Neural cell (in vitro differentiated cells): Measurements from ENCODE around the gene SFRP2. TPM values are rescaled to one million over a fixed set of nuclear protein-coding genes. Genes with fewer than 3 reads are reported as not detected.

Source experiments
- H2AFZ ChIP-seq: fragments of 200-600, 300-800 bp; sonication (generic), shearing (Covaris generic); 2 replicates; pipeline ENCODE4 v1.6.0; 2014; ENCODE audit warnings: low read depth, mild to moderate bottlenecking, antibody characterized with exemption, low read length, moderate library complexity
- H3F3A ChIP-seq: fragments of 200-600 bp; shearing (Covaris generic); 2 replicates; pipeline ENCODE4 v1.6.1; 2016; ENCODE audit warnings: mild to moderate bottlenecking, moderate library complexity, mixed read lengths, antibody characterized with exemption, low read length; ENCODE audit not compliant: insufficient read depth, poor library complexity, severe bottlenecking
- H3K27ac ChIP-seq: fragments of 200-600, 300-800 bp; sonication (generic), shearing (Covaris generic); 2 replicates; pipeline ENCODE4 v1.5.1; 2014; ENCODE audit warnings: mild to moderate bottlenecking, low read length, moderate library complexity
- H3K27me3 ChIP-seq: fragments of 300-800, 200-600 bp; sonication (generic), shearing (Covaris generic); 2 replicates; pipeline ENCODE4 v1.6.0; 2014; ENCODE audit warnings: mild to moderate bottlenecking, low read depth, low read length, moderate library complexity; ENCODE audit not compliant: insufficient read depth
- H3K36me3 ChIP-seq: fragments of 300-800, 200-600 bp; sonication (generic), shearing (Covaris generic); 2 replicates; pipeline ENCODE4 v1.5.1; 2014; ENCODE audit warnings: mild to moderate bottlenecking, antibody characterized with exemption, low read length, moderate library complexity; ENCODE audit not compliant: insufficient read depth
- H3K4me2 ChIP-seq: fragments of 300-800, 200-600 bp; sonication (generic), shearing (Covaris generic); 2 replicates; pipeline ENCODE4 v1.6.0; 2014; ENCODE audit warnings: mild to moderate bottlenecking, low read length
- H3K4me3 ChIP-seq: fragments of 300-800, 200-600 bp; sonication (generic), shearing (Covaris generic); 2 replicates; pipeline ENCODE4 v1.5.1; 2014; ENCODE audit warnings: mild to moderate bottlenecking, low read length, moderate library complexity
- H3K79me2 ChIP-seq: fragments of 200-600 bp; shearing (Covaris generic); replicated peaks from 2 replicates; pipeline ENCODE4 v1.6.0; 2014; ENCODE audit warnings: mild to moderate bottlenecking, low read length, moderate library complexity; ENCODE audit not compliant: insufficient read depth
- H3K9ac ChIP-seq: fragments of 300-800, 200-600 bp; sonication (generic), shearing (Covaris generic); 2 replicates; pipeline ENCODE4 v1.6.1; 2016; ENCODE audit warnings: mild to moderate bottlenecking, low read length, mixed read lengths
- H3K9me2 ChIP-seq: fragments of 200-600 bp; shearing (Covaris generic); 2 replicates; pipeline ENCODE4 v1.6.1; 2016; ENCODE audit warnings: mild to moderate bottlenecking, low read length, mixed read lengths; ENCODE audit not compliant: insufficient read depth
- H3K9me3 ChIP-seq: fragments of 200-600, 300-800 bp; sonication (generic), shearing (Covaris generic); 2 replicates; pipeline ENCODE4 v1.6.1; 2016; ENCODE audit warnings: mild to moderate bottlenecking, mixed run types, low read length, moderate library complexity, mixed read lengths
- H4K20me1 ChIP-seq: fragments of 200-600 bp; shearing (Covaris generic); 2 replicates; pipeline ENCODE4 v1.6.1; 2016; ENCODE audit warnings: mild to moderate bottlenecking, mixed run types; ENCODE audit not compliant: insufficient read depth
- CTCF ChIP-seq: fragments of 450-650 bp; IDR thresholded peaks from 2 replicates; pipeline ENCODE4 v1.5.1; 2014; ENCODE audit warnings: antibody characterized with exemption, mild to moderate bottlenecking, moderate library complexity; ENCODE audit not compliant: poor library complexity, severe bottlenecking
- EP300 ChIP-seq: fragments of 450-650 bp; conservative IDR thresholded peaks from 2 replicates; pipeline ENCODE4 v1.6.1; 2014; ENCODE audit warnings: antibody characterized with exemption, mild to moderate bottlenecking, moderate library complexity; ENCODE audit not compliant: poor library complexity, severe bottlenecking
- EZH2 ChIP-seq: fragments of 200-600, 300-800 bp; shearing (Covaris generic), sonication (generic); IDR thresholded peaks from 2 replicates; pipeline ENCODE4 v1.6.1; 2014; ENCODE audit warnings: antibody characterized with exemption, low read length, borderline replicate concordance, mild to moderate bottlenecking; ENCODE audit not compliant: insufficient read depth, poor library complexity, severe bottlenecking
- MXI1 ChIP-seq: fragments of 450-650 bp; conservative IDR thresholded peaks from 2 replicates; pipeline ENCODE4 v1.6.1; 2014; ENCODE audit warnings: antibody characterized with exemption, mild to moderate bottlenecking; ENCODE audit not compliant: poor library complexity, severe bottlenecking
- POLR2AphosphoS5 ChIP-seq: IDR thresholded peaks from 2 replicates; pipeline ENCODE4 v1.6.1; 2012
- RAD21 ChIP-seq: fragments of 450-650 bp; conservative IDR thresholded peaks from 2 replicates; pipeline ENCODE4 v1.6.1; 2014; ENCODE audit warnings: antibody characterized with exemption, mild to moderate bottlenecking, moderate library complexity
- REST ChIP-seq: IDR thresholded peaks from 2 replicates; pipeline ENCODE4 v1.6.1; 2012; ENCODE audit warnings: borderline replicate concordance
- SMC3 ChIP-seq: fragments of 450-650 bp; conservative IDR thresholded peaks from 2 replicates; pipeline ENCODE4 v1.6.1; 2014; ENCODE audit warnings: antibody characterized with exemption, mild to moderate bottlenecking, moderate library complexity; ENCODE audit not compliant: poor library complexity
- TAF1 ChIP-seq: IDR thresholded peaks from 2 replicates; pipeline ENCODE4 v1.6.1; 2012; ENCODE audit warnings: low read depth
- polyA plus RNA-seq: library from polyadenylated mRNA; depleted of rRNA; stranded (reverse); fragments of >200 nt; gene quantifications from 2 replicates; pipeline ENCODE4 v1.2.3, GENCODE V29; 2014

Gene SFRP2
- polyA plus RNA-seq, 1 donor from 2014 or later = 0.51 TPM

GRCh38 chr4:153750197-153750817, 38.6 kb downstream of the SFRP2 start:
- H2AFZ ChIP-seq = no peak overlapping the region
- TF ChIP-seq RAD21 (peak; percentile 66), SMC3 (peak; percentile 56), CTCF (peak; percentile 63), REST (no peak)
- H3K9me2 ChIP-seq = no peaks in the 10 kb centered on the region
- no peak overlapping the region for H3K4me3 ChIP-seq
- H3K9ac ChIP-seq = no peak overlapping the region
- no peaks in the 10 kb centered on the region for H3K27me3 ChIP-seq
- H4K20me1 ChIP-seq = no peaks in the 10 kb centered on the region
- H3F3A ChIP-seq = no peaks in the 10 kb centered on the region
- no peak overlapping the region for H3K4me2 ChIP-seq
- H3K36me3 ChIP-seq = no peaks in the 10 kb centered on the region
- no peak overlapping the region for H3K27ac ChIP-seq
- H3K9me3 ChIP-seq = no peaks in the 10 kb centered on the region
- H3K79me2 ChIP-seq = no peaks in the 10 kb centered on the region

- H3K79me2 ChIP-seq = no peaks in the 10 kb centered on the region
- no peak overlapping the region for H3K4me2 ChIP-seq
- no peaks in the 10 kb centered on the region for H3K36me3 ChIP-seq
- H2AFZ ChIP-seq = no peak overlapping the region
- no peak for TF ChIP-seq RAD21
- TF ChIP-seq CTCF = no peak
- TF ChIP-seq MXI1 = no peak
- TF ChIP-seq SMC3 = no peak
- no peak for TF ChIP-seq EP300
- no peak for TF ChIP-seq POLR2AphosphoS5
- no peak for TF ChIP-seq REST
- TF ChIP-seq EZH2 = no peak
- no peak for TF ChIP-seq TAF1
- no peaks in the 10 kb centered on the region for H3K27me3 ChIP-seq
- no peaks in the 10 kb centered on the region for H3K9me2 ChIP-seq
- H3K9me3 ChIP-seq = no peaks in the 10 kb centered on the region
- no peak overlapping the region for H3K27ac ChIP-seq
- no peak overlapping the region for H3K4me3 ChIP-seq
- no peaks in the 10 kb centered on the region for H3F3A ChIP-seq
- no peaks in the 10 kb centered on the region for H4K20me1 ChIP-seq
- H3K9ac ChIP-seq = no peak overlapping the region
Measured at GRCh38 chr4:153748378-153748777, 40.5 kb downstream of the SFRP2 start.
